T-helper 1 cell treated with Interleukin-12 subunit alpha and Interleukin-12 subunit beta and Interleukin-4 antibody, amounts not matched to agents 30 ng/mL and 1 ng/mL, for 36 hours (primary cell): ENCODE measurements around the gene AGER. TPM values are rescaled to one million over a fixed set of nuclear protein-coding genes. Genes with fewer than 3 reads are reported as not detected.
"Not testable (repeated sequence)": the region's sequence is repeated elsewhere in the genome, so short reads cannot be mapped to it uniquely, and the experiment has no call there.

Source experiments
- intact Hi-C: fragments of 100-400 bp; cut with micrococcal nuclease; formaldehyde crosslinking; loops from one replicate; pipeline ENCODE4 v1.15.1; 2024
- total RNA-seq: library from RNA; stranded (reverse); gene quantifications from 2 replicates; pipeline ENCODE4 v1.2.3, GENCODE V29; 2022

The AGER gene
- total RNA-seq, 1 donor from 2014 or later: 34.1 TPM

GRCh38 chr6:32152769-32153563 lies 31.1 kb downstream of the AGER start:
- intact Hi-C loops: no loop called here

- intact Hi-C loops: no loop called here
Measured at GRCh38 chr6:32151863-32152768, 31.9 kb downstream of the AGER start, which contains the start of gene PRRT1. Gene PRRT1 (minus strand): TSS chr6:32151939. CDS start chr6:32151827, 112 bp downstream.

GRCh38 chr6:32151181-32151862 lies 32.7 kb downstream of the AGER start:
- intact Hi-C loops: no loop called here

- intact Hi-C loops: no loop called here
Measured at GRCh38 chr6:32149932-32150870, 33.9 kb downstream of the AGER start.

- intact Hi-C loops: no loop called here
Measured at GRCh38 chr6:32149092-32149755, 34.8 kb downstream of the AGER start.

GRCh38 chr6:32148289-32149091 lies 35.6 kb downstream of the AGER start:
- intact Hi-C loops: loop anchor here (1.0 kb wide), 3 partner anchors 20 to 47 kb away; partner anchors contain the start of genes ATF6B and RNF5

GRCh38 chr6:32147401-32148132 lies 36.5 kb downstream of the AGER start:
- intact Hi-C loops: loop anchor here (1.0 kb wide), 3 partner anchors 19 to 48 kb away; partner anchors contain the start of genes ATF6B and RNF5

- intact Hi-C loops: no loop called here
Measured at GRCh38 chr6:32146687-32147086, 37.4 kb downstream of the AGER start.

GRCh38 chr6:32146287-32146686 lies 37.8 kb downstream of the AGER start:
- intact Hi-C loops: no loop called here

GRCh38 chr6:32144238-32144637 lies 39.8 kb downstream of the AGER start:
- intact Hi-C loops: not testable (repeated sequence)

- intact Hi-C loops: no loop called here
Measured at GRCh38 chr6:32140420-32141046, 43.5 kb downstream of the AGER start.

GRCh38 chr6:32139590-32139989 lies 44.5 kb downstream of the AGER start:
- intact Hi-C loops: loop anchor here (10.0 kb wide), 1 partner anchor 1275 kb away; the partner anchor contains the start of genes CUTA and PHF1

GRCh38 chr6:32137454-32137853 lies 46.6 kb downstream of the AGER start:
- intact Hi-C loops: loop anchor here (10.0 kb wide), 1 partner anchor 1277 kb away; the partner anchor contains the start of genes CUTA and PHF1

GRCh38 chr6:32133786-32134185 lies 50.3 kb downstream of the AGER start:
- intact Hi-C loops: loop anchor here (5.0 to 10.0 kb wide), 2 partner anchors 936 to 1281 kb away; partner anchors contain the start of genes CUTA and PHF1

GRCh38 chr6:32132110-32132509 lies 51.9 kb downstream of the AGER start:
- intact Hi-C loops: loop anchor here (5.0 to 10.0 kb wide), 2 partner anchors 935 to 1283 kb away; partner anchors contain the start of genes CUTA and PHF1

- intact Hi-C loops: loop anchor here (5.0 to 10.0 kb wide), 2 partner anchors 934 to 1283 kb away; partner anchors contain the start of genes CUTA and PHF1
Measured at GRCh38 chr6:32131439-32131948, 52.6 kb downstream of the AGER start.
